H54 (cell line): Measurements from ENCODE around the gene ITGB1BP1.
A peak's percentile ranks its signal among the peaks of the same experiment; 100 is the strongest.

Source experiments
- DNase-seq: peaks from one replicate; pipeline ENCODE4 v3.0.0; 2011; ENCODE audit warnings: low spot score, mixed read lengths; ENCODE audit not compliant: insufficient read length
- FAIRE-seq: peaks from 3 replicates; lab custom pipeline; 2011; peaks lifted over from hg19 to GRCh38; lab: Jason Lieb, UNC
- POLR2A ChIP-seq: IDR thresholded peaks from 2 replicates; pipeline ENCODE4 v1.6.1; 2011; ENCODE audit warnings: low read depth, mild to moderate bottlenecking, low read length

The ITGB1BP1 gene, protein sequence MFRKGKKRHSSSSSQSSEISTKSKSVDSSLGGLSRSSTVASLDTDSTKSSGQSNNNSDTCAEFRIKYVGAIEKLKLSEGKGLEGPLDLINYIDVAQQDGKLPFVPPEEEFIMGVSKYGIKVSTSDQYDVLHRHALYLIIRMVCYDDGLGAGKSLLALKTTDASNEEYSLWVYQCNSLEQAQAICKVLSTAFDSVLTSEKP

DNA sequence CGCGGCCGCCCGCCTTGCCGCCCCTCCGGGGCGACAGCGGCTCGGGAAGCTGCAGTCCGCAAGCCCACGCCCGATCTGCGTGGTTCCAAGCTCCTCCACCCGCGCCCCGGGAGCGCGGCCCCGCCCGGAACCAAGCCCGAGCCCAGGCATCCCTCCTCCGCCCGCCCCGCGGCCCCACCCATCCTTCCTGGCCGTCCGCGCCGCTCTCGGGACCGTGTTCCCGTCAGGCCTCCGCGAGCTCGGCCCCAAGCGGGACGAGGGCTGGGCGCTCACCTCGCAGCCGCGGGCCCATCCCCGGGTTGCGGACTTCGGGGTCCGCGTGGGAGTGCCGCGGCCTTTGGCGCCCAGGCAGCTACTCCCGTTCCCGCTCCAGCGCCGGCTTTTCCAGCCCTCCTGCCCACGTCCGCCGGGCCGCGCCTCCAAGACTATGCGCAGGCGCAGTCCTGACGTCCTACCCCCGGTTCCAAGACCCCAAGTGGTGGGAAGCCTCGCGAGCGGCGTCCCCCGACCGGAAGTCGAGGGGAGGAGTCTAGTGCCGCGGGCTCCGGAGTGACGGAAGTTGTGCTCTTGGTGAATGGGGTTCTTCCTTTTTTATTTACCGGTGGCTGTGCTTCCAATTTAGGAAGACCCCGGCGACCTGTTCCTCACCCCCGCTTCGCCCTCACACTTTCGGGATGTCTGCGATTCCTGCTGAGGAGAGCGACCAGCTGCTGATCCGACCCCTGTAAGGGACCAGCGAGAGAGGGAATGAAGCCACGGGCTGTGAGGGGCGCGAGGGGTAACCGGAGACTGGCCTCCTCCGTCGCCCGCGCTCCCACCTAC lies at the start of gene ITGB1BP1, which contains the start of gene CPSF3:
Gene ITGB1BP1, minus strand, starts transcription at position 429 of the 822 bp plus-strand sequence. CDS start 4,831 bp downstream, outside the sequence.
Gene CPSF3, plus strand, starts transcription at position 555 of the 822 bp plus-strand sequence. Its CDS starts 120 bp downstream, at position 675.
- DNase-seq, result peak; percentile 99
- TF ChIP-seq POLR2A, result peak; percentile 6
- FAIRE-seq, result peak; percentile 86

- DNase-seq (no peak), FAIRE-seq (no peak)
- TF ChIP-seq POLR2A, result no peak
Measured at GRCh38 chr2:9472511-9472910, 49.2 kb upstream of the ITGB1BP1 start.

DNA sequence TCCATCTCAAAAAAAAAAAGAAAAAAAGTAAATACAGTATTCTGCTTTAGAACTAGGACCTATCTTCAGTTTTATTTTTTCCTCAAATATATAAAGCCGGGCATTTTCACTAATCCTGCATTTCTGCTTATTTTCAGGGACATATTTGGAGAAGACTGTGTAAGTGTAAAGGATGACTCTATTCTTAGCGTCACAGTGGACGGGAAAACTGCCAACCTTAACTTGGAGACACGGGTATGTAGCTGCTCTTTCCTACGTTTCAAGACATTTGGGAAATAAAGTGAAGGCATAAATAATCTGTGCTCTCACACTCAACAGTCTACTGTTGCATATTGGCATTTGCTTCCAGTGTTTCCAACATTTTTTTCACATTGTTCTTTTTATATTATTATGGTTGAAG lies 47.9 kb upstream of the ITGB1BP1 start:
- DNase-seq (no peak), FAIRE-seq (no peak)
- TF ChIP-seq POLR2A, result no peak

- TF ChIP-seq POLR2A, result no peak
- FAIRE-seq (no peak), DNase-seq (no peak)
Measured at GRCh38 chr2:9467687-9468086, 44.4 kb upstream of the ITGB1BP1 start.

DNA sequence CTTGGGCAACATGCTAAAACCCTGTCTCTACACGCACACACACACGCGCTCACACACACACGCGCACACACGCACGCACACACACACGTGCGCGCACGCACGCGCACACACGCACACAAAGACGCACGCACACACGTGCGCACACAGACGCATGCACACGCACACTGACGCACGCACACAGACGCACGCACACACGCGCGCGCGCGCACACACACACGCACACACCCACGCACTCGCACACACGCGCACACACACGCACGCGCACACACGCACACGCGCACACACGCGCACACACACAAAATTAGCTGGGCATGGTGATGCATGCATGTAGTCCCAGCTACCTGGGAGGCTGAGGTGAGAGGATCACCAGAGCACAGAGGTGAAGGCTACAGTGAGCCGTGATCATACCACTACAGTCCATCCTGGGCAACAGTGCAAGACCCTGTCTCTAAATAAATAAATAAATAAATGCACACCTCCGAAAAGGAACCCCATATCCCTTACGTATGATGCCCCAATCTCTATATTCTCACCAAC lies 42.9 kb upstream of the ITGB1BP1 start:
- no peak for DNase-seq
- no peak for FAIRE-seq
- no peak for TF ChIP-seq POLR2A

DNA sequence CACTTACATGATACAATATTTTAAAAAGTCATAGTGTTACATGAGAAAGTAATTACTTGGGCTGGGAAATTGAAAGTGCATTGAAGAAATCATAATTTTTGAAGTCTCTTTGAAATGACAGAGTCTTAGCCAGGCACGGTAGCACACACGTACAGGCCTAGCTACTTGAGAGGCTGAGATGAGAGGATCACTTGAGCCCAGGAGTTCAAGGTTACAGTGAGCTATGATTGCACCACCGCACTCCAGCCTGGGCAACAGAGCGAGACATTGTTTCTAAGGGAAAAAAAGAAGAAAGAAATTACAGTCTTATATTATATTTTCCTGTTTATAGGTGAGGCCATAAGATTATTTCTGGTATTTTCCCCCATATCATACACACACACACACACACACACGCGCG lies 41.8 kb upstream of the ITGB1BP1 start:
- DNase-seq (no peak), FAIRE-seq (no peak)
- no peak for TF ChIP-seq POLR2A

DNA sequence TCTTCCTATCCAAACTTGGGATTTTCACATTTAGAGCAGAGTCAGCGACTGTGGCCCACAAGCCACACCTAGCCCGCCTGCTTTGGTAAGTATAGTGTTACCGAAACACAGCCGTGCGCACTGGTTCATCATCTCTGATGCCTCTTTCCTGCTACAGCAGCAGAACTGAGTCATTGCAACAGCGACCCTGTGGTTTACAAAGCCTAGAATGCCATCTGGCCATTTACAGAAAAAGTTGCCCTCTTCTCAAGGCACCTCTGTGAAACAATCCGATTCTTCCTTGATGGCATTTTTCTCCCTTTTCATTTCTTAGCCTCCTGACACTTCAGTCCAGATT lies 40.3 kb upstream of the ITGB1BP1 start:
- TF ChIP-seq POLR2A, result no peak
- peak; percentile 85 for FAIRE-seq
- peak; percentile 23 for DNase-seq

GRCh38 chr2:9462886-9463697 lies 39.8 kb upstream of the ITGB1BP1 start:
- TF ChIP-seq POLR2A, result no peak
- DNase-seq (no peak), FAIRE-seq (peak; percentile 53)

- no peak for DNase-seq
Measured at GRCh38 chr2:9462313-9462712, 39.0 kb upstream of the ITGB1BP1 start.

GRCh38 chr2:9461079-9461478 lies 37.8 kb upstream of the ITGB1BP1 start:
- no peak for TF ChIP-seq POLR2A
- FAIRE-seq (no peak), DNase-seq (no peak)

More at GRCh38 chr2:9462313-9462712, 39.0 kb upstream of the ITGB1BP1 start:
- FAIRE-seq, result no peak
- no peak for TF ChIP-seq POLR2A

DNA sequence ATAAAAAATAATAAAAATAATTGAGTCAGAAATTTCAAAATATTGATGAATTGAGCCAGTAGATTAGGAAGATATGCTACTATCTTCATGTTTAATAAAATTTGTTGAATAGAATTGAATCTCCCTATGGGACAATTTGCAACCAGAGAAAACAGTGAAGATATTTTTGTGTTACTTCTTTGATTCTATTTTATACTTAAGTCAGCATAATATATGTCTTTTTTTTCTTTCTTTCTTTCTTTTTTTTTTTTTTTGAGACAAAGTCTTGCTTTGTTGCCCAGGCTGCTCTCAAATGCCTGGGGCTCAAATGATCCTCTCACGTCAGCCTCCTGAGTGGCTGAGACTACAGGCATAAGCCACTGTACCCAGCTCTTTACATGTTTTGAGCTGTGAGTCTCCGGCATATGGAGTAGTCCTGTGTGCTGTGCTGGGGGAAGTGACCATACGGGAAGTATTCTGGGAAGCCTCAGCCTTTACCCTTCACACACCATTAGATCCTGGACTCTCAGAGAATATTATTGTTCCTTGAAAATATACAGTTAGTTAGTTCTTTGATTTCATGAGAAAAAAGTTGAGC lies 37.2 kb upstream of the ITGB1BP1 start:
- no peak for DNase-seq
- FAIRE-seq, result no peak
- TF ChIP-seq POLR2A, result no peak

DNA sequence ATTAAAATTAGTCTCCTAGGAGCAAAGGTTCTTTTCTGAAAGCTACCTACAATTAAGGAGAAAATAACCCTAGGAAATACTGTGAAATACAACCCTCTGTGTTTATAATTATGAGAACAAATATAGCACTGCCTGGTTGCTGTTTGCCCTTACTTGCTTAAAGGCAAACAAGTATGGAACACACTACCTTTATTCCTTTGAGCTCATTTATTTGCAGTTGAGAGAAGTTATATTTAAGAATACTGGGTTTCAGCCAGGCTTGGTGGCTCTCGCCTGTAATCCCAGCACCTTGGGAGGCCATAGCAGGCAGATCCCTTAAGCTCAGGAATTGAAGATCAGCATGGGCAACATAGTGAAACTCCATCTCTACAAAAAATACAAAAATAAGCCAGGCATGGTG lies 27.9 kb upstream of the ITGB1BP1 start:
- FAIRE-seq, result no peak

DNA sequence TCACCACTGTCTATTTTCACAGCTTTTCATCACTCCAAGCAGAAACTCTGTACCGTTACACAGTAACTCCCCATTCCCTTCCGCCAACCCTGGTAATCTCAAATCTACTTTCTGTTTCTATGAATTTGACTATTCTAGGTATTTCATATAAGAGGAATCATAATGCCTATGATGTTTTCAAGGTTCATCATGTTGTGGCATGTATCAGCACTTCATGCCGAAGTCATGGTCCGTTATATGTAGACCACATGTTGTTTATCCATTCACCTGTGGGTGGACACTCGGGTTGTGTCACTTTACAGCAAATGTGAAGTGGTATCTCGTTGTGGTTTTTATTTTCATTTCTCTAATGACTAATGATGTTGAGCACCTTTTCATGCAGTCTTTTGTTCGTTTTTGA lies 21.8 kb upstream of the ITGB1BP1 start:
- FAIRE-seq (no peak), DNase-seq (no peak)
- no peak for TF ChIP-seq POLR2A

More for the DNA sequence above, 27.9 kb upstream of the ITGB1BP1 start:
- no peak for TF ChIP-seq POLR2A
- DNase-seq, result no peak
